Measurements from ENCODE around the gene MAP4K1.

Gene MAP4K1

GRCh38 chr19:38650172-38650775, 32.5 kb upstream of the MAP4K1 start:
- ChIA-PET POLR2A (interaction anchor here (0.6 to 6.3 kb wide), 5 partner anchors 8 to 73 kb away, joined by 3 to 122 read pairs (median 46); partner anchors contain the start of gene EIF3K), CTCF (interaction anchor here (0.6 to 8.2 kb wide), 3 partner anchors 15 to 246 kb away, joined by 3 to 85 read pairs (median 7); no protein-coding TSS in a partner anchor)
- H3K36me3 ChIP-seq (ENCODE audit: control insufficient read depth in 2 of 2, insufficient read depth in 1 of 2, low read length in 2 of 2): peaks cover 0 to 12% of the 10 kb centered on the region in 2 experiments; a peak in 1 of 3 replicates
- TF ChIP-seq ZSCAN30 (tag by site-specific recombination; IDR thresholded peaks at IDR 0.05): no peak
- no peak for TF ChIP-seq BCL11B (tag by site-specific recombination; IDR thresholded peaks at IDR 0.05; ENCODE audit: low read depth)
- TF ChIP-seq, protein P1, sequence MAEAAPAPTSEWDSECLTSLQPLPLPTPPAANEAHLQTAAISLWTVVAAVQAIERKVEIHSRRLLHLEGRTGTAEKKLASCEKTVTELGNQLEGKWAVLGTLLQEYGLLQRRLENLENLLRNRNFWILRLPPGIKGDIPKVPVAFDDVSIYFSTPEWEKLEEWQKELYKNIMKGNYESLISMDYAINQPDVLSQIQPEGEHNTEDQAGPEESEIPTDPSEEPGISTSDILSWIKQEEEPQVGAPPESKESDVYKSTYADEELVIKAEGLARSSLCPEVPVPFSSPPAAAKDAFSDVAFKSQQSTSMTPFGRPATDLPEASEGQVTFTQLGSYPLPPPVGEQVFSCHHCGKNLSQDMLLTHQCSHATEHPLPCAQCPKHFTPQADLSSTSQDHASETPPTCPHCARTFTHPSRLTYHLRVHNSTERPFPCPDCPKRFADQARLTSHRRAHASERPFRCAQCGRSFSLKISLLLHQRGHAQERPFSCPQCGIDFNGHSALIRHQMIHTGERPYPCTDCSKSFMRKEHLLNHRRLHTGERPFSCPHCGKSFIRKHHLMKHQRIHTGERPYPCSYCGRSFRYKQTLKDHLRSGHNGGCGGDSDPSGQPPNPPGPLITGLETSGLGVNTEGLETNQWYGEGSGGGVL (tag by site-specific recombination; IDR thresholded peaks at IDR 0.05): peak; percentile 29; the same call in 1 of the 2 replicates
- TF ChIP-seq ZNF473 (tag by site-specific recombination; IDR thresholded peaks at IDR 0.05): no peak
- TF ChIP-seq, protein P2, sequence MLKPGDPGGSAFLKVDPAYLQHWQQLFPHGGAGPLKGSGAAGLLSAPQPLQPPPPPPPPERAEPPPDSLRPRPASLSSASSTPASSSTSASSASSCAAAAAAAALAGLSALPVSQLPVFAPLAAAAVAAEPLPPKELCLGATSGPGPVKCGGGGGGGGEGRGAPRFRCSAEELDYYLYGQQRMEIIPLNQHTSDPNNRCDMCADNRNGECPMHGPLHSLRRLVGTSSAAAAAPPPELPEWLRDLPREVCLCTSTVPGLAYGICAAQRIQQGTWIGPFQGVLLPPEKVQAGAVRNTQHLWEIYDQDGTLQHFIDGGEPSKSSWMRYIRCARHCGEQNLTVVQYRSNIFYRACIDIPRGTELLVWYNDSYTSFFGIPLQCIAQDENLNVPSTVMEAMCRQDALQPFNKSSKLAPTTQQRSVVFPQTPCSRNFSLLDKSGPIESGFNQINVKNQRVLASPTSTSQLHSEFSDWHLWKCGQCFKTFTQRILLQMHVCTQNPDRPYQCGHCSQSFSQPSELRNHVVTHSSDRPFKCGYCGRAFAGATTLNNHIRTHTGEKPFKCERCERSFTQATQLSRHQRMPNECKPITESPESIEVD (tag by site-specific recombination; IDR thresholded peaks at IDR 0.05): no peak
- peak; percentile 47 for TF ChIP-seq ZBTB48 (tag by site-specific recombination; IDR thresholded peaks at IDR 0.05)
- TF ChIP-seq WT1 (tag by site-specific recombination; IDR thresholded peaks at IDR 0.05): peak; percentile 44; the same call in 1 of the 2 replicates
- peak; percentile 75 for TF ChIP-seq GLIS1 (tag by site-specific recombination; IDR thresholded peaks at IDR 0.05)
- TF ChIP-seq ZBTB17 (tag by site-specific recombination; IDR thresholded peaks at IDR 0.05): peak; percentile 45; the same call in 1 of the 2 replicates
- TF ChIP-seq, protein P3, sequence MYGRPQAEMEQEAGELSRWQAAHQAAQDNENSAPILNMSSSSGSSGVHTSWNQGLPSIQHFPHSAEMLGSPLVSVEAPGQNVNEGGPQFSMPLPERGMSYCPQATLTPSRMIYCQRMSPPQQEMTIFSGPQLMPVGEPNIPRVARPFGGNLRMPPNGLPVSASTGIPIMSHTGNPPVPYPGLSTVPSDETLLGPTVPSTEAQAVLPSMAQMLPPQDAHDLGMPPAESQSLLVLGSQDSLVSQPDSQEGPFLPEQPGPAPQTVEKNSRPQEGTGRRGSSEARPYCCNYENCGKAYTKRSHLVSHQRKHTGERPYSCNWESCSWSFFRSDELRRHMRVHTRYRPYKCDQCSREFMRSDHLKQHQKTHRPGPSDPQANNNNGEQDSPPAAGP (tag by site-specific recombination; IDR thresholded peaks at IDR 0.05): peak; percentile 35
- no peak for TF ChIP-seq GLI4 (tag by site-specific recombination; IDR thresholded peaks at IDR 0.05)
- H3K9me3 ChIP-seq (ENCODE audit: control insufficient read depth, insufficient read depth, low read depth, low read length): peaks cover 2% of the 10 kb centered on the region; the same call in 1 of the 2 replicates
- H3K27ac ChIP-seq (ENCODE audit: extremely low read depth, low read depth, low read length): peak overlapping the region; percentile 96
- no peak overlapping the region for H3K4me3 ChIP-seq (ENCODE audit: low read depth, low read length)
- H3K4me1 ChIP-seq (ENCODE audit: control insufficient read depth, insufficient read depth, low read length): peaks cover 65% of the 10 kb centered on the region

GRCh38 chr19:38649305-38650171, 31.8 kb upstream of the MAP4K1 start:
- POLR2A ChIA-PET: interaction anchor here (0.6 to 6.3 kb wide), 15 partner anchors 9 to 281 kb away, joined by 3 to 122 read pairs (median 11); partner anchors contain the start of genes ECH1, EIF3K, MRPS12 and SARS2
- peak overlapping the region; percentile 96 for H3K27ac ChIP-seq (ENCODE audit: extremely low read depth, low read depth, low read length)
- H3K36me3 ChIP-seq (ENCODE audit: control insufficient read depth in 2 of 2, insufficient read depth in 1 of 2, low read length in 2 of 2): peaks cover 0 to 11% of the 10 kb centered on the region in 2 experiments; a peak in 1 of 3 replicates
- peaks cover 2% of the 10 kb centered on the region; the same call in 1 of the 2 replicates for H3K9me3 ChIP-seq (ENCODE audit: control insufficient read depth, insufficient read depth, low read depth, low read length)
- CTCF ChIA-PET: interaction anchor here (0.7 to 8.2 kb wide), 11 partner anchors 8 to 247 kb away, joined by 3 to 85 read pairs (median 3); partner anchors contain the start of gene FAM98C
- H3K4me1 ChIP-seq (ENCODE audit: control insufficient read depth, insufficient read depth, low read length): peaks cover 57% of the 10 kb centered on the region
- peak overlapping the region; percentile 84 for H3K4me3 ChIP-seq (ENCODE audit: low read depth, low read length)
- TF ChIP-seq HOXA7 (CRISPR knock-in tag; IDR thresholded peaks at IDR 0.05; ENCODE audit: borderline replicate concordance) (no peak), REST (tag by site-specific recombination; IDR thresholded peaks at IDR 0.05) (peak; percentile 83), KLF9 (tag by site-specific recombination; IDR thresholded peaks at IDR 0.05; ENCODE audit: low read depth) (peak; percentile 81), ZNF623 (tag by site-specific recombination; IDR thresholded peaks at IDR 0.05) (0 out of 2 replicates have a peak, but pooled peaks have one; percentile 2)
- TF ChIP-seq, protein P3 (tag by site-specific recombination; IDR thresholded peaks at IDR 0.05): peak; percentile 87
- TF ChIP-seq, protein P4, sequence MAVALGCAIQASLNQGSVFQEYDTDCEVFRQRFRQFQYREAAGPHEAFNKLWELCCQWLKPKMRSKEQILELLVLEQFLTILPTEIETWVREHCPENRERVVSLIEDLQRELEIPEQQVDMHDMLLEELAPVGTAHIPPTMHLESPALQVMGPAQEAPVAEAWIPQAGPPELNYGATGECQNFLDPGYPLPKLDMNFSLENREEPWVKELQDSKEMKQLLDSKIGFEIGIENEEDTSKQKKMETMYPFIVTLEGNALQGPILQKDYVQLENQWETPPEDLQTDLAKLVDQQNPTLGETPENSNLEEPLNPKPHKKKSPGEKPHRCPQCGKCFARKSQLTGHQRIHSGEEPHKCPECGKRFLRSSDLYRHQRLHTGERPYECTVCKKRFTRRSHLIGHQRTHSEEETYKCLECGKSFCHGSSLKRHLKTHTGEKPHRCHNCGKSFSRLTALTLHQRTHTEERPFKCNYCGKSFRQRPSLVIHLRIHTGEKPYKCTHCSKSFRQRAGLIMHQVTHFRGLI (tag by site-specific recombination; IDR thresholded peaks at IDR 0.05): no peak
- TF ChIP-seq, protein P5, sequence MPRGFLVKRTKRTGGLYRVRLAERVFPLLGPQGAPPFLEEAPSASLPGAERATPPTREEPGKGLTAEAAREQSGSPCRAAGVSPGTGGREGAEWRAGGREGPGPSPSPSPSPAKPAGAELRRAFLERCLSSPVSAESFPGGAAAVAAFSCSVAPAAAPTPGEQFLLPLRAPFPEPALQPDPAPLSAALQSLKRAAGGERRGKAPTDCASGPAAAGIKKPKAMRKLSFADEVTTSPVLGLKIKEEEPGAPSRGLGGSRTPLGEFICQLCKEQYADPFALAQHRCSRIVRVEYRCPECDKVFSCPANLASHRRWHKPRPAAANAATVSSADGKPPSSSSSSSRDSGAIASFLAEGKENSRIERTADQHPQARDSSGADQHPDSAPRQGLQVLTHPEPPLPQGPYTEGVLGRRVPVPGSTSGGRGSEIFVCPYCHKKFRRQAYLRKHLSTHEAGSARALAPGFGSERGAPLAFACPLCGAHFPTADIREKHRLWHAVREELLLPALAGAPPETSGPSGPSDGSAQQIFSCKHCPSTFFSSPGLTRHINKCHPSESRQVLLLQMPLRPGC (tag by site-specific recombination; IDR thresholded peaks at IDR 0.05): no peak
